Measurements from ENCODE around the gene IGF2BP3.

IGF2BP3 gene

GRCh38 chr7:23264916-23265458, 205.3 kb downstream of the IGF2BP3 start:
- no peak for DNase-seq (ENCODE audit: low read depth)

GRCh38 chr7:23261843-23262452, 208.3 kb downstream of the IGF2BP3 start:
- no peak for DNase-seq (ENCODE audit: low read depth)

GRCh38 chr7:23260371-23260770, 209.9 kb downstream of the IGF2BP3 start:
- no peak for DNase-seq (ENCODE audit: low read depth)

Measured in non-pigmented ciliary epithelial cell (primary cell).